HG03039 (cell line): ENCODE measurements around the gene SLIT3.

ENCODE experiments used
- ATAC-seq: cut with Tn5 transposase; IDR thresholded peaks from one replicate; pipeline ENCODE4 v1.9.1; 2021; ENCODE audit warnings: mild to moderate bottlenecking, moderate library complexity; ENCODE audit not compliant: unreplicated experiment

SLIT3 gene

DNA sequence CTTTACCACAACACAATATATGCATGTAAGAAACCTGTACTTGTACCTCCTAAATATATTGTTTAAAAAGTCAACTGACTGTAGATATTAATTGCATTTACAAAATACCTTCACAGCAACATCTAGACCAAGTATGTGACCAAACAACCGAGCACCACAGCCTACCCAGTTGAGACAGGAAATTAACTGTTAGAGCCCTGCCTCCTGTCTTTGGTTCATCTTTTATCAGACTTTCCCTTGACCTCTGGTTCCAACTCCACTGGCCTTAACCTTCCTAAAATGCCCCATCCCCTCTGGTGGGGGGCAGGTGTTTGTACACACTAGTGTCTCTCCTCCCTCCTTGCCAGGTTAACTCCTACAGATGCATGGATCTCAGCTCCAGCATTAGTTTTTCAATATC lies 566.8 kb downstream of the SLIT3 start:
- no peak for ATAC-seq

DNA sequence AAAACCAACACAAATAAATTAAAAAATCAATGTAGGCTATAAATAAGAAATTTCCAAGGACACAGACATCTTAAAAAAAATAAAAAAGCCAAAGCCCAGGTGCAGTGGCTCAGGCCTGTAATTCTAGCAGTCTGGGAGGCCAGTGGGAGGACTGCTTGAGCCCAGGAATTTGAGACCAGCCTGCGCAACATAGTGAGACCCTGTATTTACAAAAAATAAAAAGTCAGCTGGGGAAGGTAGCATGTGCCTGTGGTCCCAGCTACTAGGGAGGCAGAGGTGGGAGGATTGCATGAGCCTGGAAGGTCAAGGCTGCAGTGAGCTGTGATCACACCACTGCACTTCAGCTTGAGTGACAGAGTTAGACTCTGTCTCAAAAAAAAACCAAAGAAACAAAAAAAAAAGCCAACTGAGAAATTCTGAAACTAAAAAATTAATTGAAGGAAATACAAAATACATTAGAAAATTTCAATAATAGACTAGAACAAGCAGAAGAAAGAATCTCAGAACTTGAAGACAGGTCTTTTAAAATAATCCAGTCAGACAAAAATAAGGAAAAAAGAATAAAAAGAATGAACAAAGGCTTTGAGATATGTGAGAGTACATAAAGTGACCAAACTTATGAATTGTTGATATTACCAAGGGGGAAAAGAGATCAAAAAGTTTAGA lies 572.3 kb downstream of the SLIT3 start:
- no peak for ATAC-seq

DNA sequence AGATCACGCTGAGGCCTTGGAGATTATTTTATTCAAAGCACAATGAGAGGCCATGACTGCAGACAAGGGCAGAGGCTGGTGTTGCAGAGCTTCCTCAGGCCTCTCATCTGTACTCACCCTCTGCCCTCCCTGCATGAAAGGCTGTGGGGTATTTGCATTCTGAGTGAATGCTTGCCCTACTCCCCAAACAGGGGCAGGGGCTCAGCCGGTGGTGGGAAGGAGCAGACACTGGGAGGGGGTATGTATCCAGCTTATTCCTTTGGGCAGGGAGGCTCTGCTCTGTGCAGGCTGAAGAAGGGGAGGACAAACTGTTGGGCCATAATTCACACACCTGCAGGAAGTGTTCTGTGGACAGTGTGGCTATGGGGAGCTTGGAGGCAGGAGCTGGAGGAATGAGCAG lies 573.4 kb downstream of the SLIT3 start:
- ATAC-seq: no peak

DNA sequence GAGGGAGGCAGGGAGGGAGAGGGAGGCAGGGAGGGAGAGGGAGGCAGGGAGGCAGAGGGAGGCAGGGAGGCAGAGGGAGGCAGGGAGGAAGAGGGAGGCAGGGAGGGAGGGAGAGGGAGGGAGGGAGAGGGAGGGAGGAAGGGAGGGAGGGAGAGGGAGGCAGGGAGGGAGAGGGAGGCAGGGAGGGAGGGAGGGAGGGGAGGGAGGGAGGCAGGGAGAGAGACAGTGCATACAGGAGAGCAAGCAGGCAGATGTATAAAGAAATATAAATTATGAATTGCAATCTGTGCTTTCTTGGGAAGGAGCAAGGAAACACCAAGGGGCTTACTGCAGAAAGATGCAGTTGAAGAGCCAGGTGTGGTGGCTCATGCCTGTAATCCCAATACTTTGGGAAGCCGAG lies 574.6 kb downstream of the SLIT3 start:
- no peak for ATAC-seq

DNA sequence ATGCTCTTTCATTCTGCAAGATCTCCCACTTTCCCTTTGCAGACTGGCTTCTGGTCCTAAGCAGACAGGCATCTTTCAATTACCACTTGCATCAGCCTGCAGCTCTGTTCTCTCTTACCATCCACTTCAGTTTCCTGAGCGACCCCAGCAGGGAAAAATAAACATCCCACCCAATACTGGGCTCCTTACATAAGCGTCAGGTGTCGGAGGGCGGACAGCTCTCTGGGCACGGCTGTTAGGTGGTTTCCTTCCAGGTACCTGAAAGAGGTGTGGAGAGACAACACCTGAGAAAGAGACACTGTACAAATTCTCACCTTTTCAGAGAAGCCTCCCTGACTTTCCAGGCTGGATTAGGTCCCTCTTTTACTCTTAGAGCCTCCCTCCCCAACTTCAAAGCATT lies 576.7 kb downstream of the SLIT3 start:
- ATAC-seq: no peak

DNA sequence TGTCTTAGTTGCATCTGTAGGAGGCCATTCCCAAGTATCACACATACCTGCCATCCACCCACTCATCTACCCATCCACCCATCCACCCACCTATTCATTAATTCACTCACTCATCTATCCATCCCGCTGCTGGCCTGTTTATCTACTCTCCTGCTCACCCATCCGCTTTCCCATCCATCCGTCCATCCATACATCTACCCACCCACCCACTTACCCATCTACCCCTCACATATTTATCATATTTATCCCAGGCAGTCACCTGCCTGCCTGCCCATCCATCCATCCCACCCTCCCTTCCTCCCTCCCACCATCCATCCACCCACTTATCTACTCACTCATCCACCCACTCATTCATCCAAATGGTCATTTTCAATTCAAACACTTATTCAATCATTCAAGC lies 577.9 kb downstream of the SLIT3 start:
- ATAC-seq: no peak

DNA sequence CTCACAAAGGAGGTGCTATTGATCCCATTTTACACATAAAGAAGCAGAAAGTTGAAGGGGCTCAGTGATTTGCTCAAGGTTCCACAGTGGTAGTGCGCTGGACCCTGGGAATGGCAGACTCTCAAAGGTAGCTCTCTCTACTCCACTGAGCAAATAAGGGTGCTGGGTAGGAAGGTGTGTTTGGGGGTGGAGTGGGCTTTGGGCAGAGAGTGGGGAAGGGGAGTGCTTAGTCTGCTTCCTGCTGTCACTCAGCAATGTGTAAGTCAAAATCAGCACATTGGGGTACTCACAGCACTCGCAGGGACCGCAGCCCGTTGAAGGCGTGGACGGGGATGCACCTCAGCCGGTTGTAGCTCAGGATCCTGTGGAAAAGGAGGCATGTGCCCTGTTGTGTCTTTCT lies 579.0 kb downstream of the SLIT3 start:
- no peak for ATAC-seq

DNA sequence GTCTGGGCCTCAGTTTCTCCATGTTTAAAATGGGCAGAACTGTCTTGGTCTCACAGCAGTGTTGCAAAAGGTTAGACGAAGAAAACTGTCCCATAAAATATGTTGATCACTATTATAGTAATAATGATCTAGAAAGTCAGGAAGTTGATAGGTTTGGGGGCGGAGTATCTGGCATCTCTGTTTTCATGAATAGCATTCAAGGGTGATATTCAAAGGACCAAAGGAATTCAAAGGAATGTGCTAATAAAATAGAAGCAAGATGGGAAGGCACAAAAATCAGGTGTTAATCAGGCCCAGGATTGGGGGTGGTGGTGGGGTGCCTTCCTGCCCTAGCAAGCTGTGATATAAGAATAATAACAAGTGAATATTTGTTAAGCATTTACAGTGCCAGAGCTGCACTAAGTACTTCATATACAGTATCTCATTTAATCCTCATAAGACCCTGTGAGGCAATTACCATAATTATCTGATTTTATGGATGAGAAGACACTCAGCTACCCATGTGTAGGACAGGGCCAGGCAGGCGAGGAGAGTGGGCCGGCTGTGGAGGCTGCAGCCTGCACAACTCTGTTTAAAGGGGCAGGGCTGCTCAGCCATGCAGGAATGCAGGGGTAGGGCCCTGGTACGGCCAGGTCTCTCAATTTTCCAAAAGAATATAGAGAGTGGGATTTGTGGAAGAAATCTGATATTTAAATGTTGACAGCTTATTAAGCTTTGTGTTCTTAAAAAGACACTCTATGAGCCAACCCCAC lies 579.8 kb downstream of the SLIT3 start:
- ATAC-seq: no peak

DNA sequence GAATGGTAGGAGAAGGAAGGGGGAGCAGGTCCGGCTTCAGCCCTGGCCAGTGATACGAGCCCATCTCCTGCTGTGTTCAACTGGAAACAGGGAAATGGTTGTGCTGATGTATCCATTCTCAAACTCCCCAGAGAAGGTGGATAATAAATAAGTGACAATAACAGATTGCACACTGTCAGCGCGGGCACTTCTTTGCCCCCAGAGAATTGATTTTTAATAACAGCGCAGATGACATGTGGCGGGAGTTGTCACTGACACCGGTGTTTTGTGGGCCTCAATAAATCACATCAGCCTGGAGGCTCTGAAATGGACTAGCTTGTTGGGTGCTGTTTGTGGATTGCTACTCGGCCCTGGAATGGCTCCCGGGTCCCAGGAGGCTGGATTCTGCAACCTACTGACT lies 580.4 kb downstream of the SLIT3 start:
- ATAC-seq: no peak

DNA sequence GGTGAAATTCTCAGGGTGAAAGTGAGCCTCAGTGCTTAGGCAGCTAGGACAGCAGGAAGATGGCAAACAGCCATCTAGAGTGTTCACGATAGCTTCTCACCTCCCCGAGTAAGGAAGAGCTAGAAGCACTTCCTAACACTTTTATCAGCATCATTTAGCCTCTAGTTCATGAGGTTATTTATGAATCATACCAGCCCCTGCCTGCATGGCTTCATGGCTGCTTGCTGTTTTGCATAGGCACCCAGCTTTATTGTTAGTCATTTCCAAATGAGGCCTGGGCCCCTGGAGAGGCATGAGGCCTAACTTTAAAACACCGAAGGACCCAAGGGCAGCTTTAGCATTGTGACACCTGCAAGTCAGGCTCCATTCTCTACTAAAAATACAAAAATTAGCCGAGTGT lies 586.9 kb downstream of the SLIT3 start:
- no peak for ATAC-seq

DNA sequence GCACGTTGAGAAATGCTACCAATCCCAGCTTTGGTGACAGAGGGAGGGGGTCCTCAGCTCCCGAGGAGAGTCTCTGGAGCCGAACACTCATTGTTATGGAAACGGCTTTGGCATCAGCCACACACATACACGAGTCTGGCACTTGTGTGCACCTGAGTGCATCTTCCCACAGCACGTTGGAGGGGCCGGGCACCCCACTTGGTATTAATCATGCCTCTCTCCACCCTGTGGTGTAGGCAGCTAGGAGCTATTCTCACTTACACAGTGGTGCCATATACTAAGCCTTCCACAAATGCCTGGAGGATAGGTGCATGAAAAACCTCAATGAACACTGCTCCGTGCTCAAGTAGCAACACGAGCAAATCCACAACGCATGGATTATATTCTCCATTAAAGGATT lies 587.9 kb downstream of the SLIT3 start:
- ATAC-seq: no peak

DNA sequence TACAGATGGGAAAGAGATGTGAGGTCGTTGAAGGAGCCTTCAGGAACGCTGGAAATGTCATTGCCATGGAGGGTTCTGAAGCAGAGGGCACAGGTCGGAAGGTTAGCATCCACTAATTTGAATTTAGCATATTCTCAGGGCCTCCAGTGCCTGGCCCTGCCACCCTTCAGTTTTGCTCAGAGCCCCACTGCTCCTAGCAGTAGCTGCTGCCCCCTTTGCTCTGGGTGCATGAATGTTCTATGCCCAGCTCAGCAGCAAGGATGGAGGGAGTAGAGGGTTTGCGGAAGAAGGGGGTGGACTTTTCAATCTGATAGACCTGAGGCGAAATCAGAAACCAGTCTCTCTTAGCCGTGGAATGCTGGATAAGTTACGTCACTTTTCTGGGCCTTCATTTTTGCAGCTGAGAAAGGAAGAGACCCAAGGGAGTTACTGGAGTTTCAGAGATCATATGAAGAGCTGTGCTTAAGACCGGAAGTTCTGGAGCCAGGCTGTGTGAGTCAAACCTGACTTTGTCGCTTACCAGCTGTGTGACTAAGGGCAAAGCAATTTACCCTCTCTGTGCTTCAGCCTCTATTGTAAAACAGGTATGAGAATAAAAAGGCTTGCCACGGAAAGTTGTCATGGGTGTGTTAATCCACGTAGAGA lies 588.5 kb downstream of the SLIT3 start:
- ATAC-seq: no peak

DNA sequence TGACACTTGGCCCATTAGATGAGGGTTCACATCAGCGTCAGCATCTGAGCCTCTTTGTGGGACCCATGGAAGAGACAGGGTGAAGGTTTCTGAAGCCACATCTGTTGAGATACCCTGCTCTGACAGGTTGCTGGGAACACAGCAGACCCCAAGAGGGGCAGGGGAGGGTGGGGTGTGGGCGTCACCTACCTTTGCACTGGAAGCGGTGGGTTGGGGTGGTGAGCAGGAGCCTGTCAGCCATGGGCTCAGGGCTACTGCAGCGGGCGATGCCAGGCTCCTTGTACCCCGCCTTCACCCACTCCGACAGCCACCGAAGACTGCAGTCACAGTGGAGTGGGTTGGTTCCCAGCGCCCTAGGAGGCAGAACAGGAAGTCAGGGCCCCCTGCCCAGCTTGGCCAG lies 590.2 kb downstream of the SLIT3 start:
- no peak for ATAC-seq

DNA sequence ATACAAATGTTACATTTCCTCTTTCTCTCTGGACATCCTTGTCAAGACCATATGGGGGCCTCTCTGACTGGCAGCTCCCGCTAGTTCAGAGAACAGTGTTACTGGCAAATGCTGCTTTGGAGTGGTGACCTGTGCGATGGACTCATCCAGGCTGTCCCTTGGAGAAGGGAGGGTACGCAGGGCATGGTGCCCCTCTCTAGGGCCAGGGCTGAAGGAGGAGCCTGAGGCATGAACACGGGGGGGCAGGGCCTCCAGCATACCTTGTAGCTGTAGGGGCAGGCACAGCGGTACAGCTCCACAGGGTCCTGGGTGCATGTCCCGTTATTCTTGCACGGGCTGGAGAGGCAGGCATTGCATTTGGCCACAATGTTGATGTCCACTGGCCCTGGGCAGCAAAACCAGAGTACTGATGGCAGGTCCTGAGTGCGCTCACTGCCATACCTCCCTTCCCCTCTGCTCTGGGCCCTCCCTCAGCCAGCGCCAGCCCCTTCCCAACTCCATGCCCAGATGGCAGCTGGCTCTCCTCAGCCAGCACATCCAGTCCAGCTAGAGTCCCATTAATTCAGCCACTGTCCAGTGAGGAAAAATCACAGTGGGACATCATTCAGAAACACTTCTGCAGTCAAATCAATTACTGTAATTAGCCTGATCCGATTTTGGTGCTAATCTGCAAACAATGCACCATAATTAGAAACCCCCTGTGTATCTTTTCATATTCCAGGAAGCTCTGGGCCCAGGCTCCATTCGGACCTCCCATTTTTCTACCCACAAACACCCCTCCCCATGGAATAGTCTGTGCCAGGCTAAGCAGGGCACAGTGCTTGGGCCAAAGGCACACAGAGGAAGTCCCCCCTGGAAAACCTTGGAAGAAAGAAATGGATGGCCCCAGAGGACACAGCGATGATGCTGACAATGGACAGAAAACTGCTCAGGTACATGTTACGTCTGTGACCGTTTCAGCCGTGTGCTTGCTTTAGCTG lies 592.9 kb downstream of the SLIT3 start:
- no peak for ATAC-seq

DNA sequence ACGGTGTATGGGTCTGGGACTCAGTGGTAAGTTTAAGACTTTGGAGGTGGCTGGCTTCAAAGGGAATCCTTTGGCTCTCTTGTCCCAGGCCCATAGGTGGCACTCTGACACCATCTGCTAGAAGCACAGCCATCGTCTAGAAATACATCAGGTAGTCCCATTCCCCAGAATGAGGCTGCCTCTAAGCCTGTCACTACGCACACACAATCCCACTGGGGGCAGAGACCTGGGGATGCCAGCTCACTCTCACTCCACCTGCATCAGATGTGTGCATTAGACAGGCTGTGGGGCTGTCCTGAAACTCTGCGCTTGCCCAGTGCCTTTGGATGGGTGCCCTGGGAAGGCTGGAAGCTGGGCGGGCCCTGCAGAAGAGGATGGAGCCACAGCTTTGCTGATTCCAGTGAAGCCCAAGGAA lies 594.3 kb downstream of the SLIT3 start:
- ATAC-seq: no peak

DNA sequence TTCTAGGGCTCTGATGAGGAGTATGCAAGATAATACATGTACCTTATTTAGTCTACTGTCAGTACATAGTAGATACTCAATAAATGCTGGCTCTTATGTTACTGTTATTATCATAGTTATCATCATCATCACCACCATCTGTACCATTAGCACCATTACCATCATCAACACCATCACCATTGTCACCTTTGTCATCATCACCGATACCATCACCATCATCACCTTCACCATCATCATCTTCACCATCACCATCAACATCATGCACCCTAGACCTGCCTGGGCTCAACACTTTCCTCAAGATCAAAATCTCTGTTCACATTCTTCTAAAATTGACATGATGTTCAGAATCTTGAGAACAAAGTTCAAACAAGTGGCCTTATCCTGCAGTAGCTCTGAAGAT lies 595.6 kb downstream of the SLIT3 start:
- no peak for ATAC-seq

DNA sequence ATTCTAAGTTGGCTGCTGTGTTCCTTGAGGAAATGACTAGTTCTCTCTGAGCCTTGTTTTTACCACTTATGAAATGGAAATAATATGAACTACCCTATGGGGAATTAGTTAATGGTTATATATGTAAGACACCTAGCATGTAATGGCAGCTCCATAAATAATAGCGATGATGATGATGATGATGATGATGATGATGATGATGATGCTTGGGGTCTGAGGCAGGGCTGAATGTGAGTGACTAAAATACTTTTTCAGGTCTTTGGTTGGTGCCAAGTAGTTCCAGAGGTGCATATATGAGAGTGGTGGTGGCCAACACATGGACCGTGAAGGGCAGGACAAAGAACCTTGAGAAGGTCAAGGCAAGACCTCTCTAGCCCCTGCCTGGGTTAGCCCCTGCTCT lies 598.4 kb downstream of the SLIT3 start:
- ATAC-seq: no peak

DNA sequence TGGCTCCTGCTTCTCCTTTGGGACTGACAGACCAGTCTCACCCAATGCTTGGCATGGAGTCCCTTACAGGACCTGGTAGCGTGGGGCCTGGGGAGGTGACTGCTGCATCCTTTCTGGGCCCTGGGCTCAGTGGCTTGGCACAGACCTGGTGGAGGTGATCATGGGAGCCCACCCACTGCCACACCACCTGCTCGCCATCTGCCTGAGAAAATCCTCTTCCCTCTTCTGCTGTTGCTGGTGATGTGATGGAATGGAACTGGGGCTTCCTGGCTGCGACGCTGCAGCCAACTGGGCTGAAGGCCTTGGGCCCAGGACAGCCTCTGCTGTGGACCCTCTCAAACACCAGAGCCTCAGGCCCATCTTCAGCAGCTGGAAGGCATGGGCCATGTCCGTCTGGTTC lies 599.3 kb downstream of the SLIT3 start:
- ATAC-seq: no peak

DNA sequence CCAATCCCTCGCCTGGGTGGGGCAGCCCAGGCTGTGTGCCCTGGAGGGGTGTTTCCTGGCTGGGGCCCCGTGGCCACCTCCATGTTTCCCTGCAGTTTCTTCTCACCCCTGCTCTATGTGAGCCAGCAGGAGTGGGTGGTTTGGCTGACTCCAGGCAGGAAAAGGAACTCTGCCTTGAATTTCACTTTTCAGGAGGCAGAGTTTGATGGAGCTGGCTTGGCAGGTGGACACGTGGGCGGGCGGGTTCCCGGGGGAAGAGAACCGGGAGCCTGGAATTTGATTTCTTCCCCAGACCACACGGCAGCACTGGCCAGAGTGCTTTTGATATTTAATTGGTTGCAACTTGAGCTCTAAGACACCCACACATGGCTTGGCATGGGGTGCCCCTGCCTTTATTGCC lies 601.9 kb downstream of the SLIT3 start:
- no peak for ATAC-seq

DNA sequence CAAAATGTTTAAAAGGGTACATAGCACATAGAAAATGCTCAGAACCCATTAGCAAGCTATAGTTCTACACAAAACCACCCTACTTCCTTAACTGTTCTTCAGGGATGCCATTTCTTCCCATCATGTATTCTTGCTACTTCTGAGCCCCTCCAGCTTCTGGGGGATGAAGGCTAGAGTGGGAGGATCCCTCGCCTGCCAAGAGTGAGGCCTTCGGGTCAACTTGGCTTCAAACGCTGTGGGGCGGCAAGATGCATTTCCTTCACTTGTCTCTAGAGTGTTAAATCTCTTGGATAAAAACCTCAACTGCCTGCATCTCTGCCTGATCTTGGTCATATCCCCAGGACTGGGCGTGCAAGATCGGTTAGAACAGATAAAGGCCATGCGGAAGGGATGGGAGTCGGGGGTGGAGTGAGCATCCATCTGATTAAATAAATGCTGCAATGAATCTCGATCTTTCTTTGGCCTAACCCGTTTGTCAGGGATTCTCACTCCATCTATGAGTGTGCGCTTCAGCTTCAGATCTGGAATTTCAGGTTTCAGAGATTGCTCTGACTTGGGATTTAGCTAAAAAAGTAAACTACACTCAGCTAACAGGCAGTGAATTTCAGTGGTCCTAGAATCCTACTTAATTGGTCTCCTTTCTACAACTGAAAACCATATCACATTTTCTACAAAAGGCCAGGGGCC lies 603.8 kb downstream of the SLIT3 start:
- ATAC-seq: no peak

DNA sequence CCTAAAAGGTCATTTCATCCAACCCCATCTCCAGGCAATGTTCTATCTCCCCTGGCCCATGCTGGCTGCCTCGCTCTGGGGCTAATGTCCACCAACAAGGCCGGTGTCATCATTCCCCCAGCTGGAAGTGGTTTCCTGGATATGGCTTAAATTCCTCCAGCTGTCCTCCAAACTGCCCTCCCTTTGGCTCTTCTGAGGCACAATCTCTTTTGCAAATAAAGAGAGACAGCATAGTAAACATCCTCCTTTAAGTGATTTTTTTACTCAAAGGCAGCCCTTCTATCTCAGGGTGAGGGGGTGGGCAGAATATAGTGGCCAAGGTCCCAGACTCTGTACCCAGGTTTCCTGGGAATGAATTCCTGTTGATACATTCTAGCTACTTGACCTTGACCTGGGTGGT lies 604.3 kb downstream of the SLIT3 start:
- ATAC-seq: no peak
